ENCODE results near the gene OR10A6. TPM values are rescaled to one million over a fixed set of nuclear protein-coding genes. Genes with fewer than 3 reads are reported as not detected.
A peak's percentile ranks its signal among the peaks of the same experiment; 100 is the strongest.

The OR10A6 gene
- polyA plus RNA-seq, 1 experiment, result 0.07 TPM

- POLR2A ChIA-PET, result interaction anchor here (0.5 kb wide), 1 partner anchor 75 kb away, joined by 7 read pairs; no protein-coding TSS in a partner anchor
- no peak for TF ChIP-seq CTCF (IDR thresholded peaks at IDR 0.05; ENCODE audit: insufficient read depth, low read depth, low read length)
- Histone ChIP-seq H3K27me3 (ENCODE audit: control insufficient read depth, insufficient read depth, low read length) (no peaks in the 10 kb centered on the region), H3K36me3 (ENCODE audit: control insufficient read depth, insufficient read depth, low read length) (no peaks in the 10 kb centered on the region), H3K4me3 (ENCODE audit: low read depth, low read length) (no peak overlapping the region)
- CTCF ChIA-PET, result interaction anchor here (1.3 to 7.5 kb wide), 5 partner anchors 10 to 674 kb away, joined by 4 to 129 read pairs (median 16); partner anchors contain the start of gene EIF3F
- DNase-seq (ENCODE audit: low read depth), result no peak
Observed at GRCh38 chr11:7894251-7894650, 36.8 kb downstream of the OR10A6 start.

GRCh38 chr11:7893796-7894195, 37.3 kb downstream of the OR10A6 start:
- Histone ChIP-seq H3K27me3 (ENCODE audit: control insufficient read depth, insufficient read depth, low read length) (no peaks in the 10 kb centered on the region), H3K36me3 (ENCODE audit: control insufficient read depth, insufficient read depth, low read length) (no peaks in the 10 kb centered on the region), H3K4me3 (ENCODE audit: low read depth, low read length) (no peak overlapping the region)
- no peak for DNase-seq (ENCODE audit: low read depth)
- ChIA-PET POLR2A (interaction anchor here (0.5 to 1.3 kb wide), 3 partner anchors 71 to 93 kb away, joined by 3 to 7 read pairs (median 3); partner anchors contain the start of genes EIF3F and NLRP10), CTCF (interaction anchor here (0.9 to 7.5 kb wide), 10 partner anchors 11 to 674 kb away, joined by 3 to 129 read pairs (median 8); partner anchors contain the start of genes EIF3F and NLRP10)
- no peak for TF ChIP-seq CTCF (IDR thresholded peaks at IDR 0.05; ENCODE audit: insufficient read depth, low read depth, low read length)

- no peak overlapping the region for H3K4me3 ChIP-seq (ENCODE audit: low read depth, low read length)
- DNase-seq (ENCODE audit: low read depth), result no peak
- CTCF ChIA-PET, result interaction anchor here (0.6 to 7.5 kb wide), 23 partner anchors 12 to 675 kb away, joined by 3 to 129 read pairs (median 6); partner anchors contain the start of genes EIF3F and NLRP10
- H3K36me3 ChIP-seq (ENCODE audit: control insufficient read depth, insufficient read depth, low read length), result no peaks in the 10 kb centered on the region
- peak; percentile 65 for TF ChIP-seq CTCF (IDR thresholded peaks at IDR 0.05; ENCODE audit: insufficient read depth, low read depth, low read length)
- no peaks in the 10 kb centered on the region for H3K27me3 ChIP-seq (ENCODE audit: control insufficient read depth, insufficient read depth, low read length)
- POLR2A ChIA-PET, result interaction anchor here (1.0 to 1.3 kb wide), 3 partner anchors 10 to 94 kb away, joined by 3 read pairs; partner anchors contain the start of genes EIF3F and NLRP10
Observed at GRCh38 chr11:7892840-7893254, 38.2 kb downstream of the OR10A6 start.

- no peak overlapping the region for H3K4me3 ChIP-seq (ENCODE audit: low read depth, low read length)
- no peaks in the 10 kb centered on the region for H3K36me3 ChIP-seq (ENCODE audit: control insufficient read depth, insufficient read depth, low read length)
- no peak for TF ChIP-seq CTCF (IDR thresholded peaks at IDR 0.05; ENCODE audit: insufficient read depth, low read depth, low read length)
- ChIA-PET CTCF (interaction anchor here (0.8 to 7.5 kb wide), 19 partner anchors 12 to 208 kb away, joined by 3 to 129 read pairs (median 6); partner anchors contain the start of gene EIF3F), POLR2A (interaction anchor here (1.0 to 1.3 kb wide), 3 partner anchors 11 to 95 kb away, joined by 3 read pairs; partner anchors contain the start of genes EIF3F and NLRP10)
- DNase-seq (ENCODE audit: low read depth), result peak; percentile 40
- H3K27me3 ChIP-seq (ENCODE audit: control insufficient read depth, insufficient read depth, low read length), result no peaks in the 10 kb centered on the region
Observed at GRCh38 chr11:7892059-7892699, 38.9 kb downstream of the OR10A6 start.
